UCSD-AML1 (cell line): Measurements from ENCODE around the gene CCDC33.

ENCODE experiments used
- DNase-seq: peaks from one replicate; lab custom pipeline; 2025; ENCODE audit not compliant: unreplicated experiment; lab: John Stamatoyannopoulos, UW

Gene CCDC33

DNA sequence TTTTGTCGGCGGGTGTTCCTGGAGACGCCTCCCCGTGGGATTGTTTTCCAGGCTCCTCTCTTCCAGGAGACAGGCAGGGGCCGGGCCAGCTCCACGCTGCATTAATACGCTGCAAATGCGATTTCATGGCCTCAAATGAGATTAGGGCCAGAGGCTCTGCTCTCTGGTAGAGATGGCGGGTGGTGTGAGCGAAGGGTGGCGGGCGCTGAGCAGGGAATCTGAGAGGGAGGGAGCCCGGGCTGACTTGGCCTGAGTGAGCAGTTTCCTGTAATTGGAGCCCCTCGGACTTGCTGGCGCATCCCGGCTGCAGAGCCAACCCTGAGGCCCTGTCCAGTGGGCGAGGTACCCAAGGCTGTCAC is 7.4 kb upstream of the CCDC33 start:
- no peak for DNase-seq

DNA sequence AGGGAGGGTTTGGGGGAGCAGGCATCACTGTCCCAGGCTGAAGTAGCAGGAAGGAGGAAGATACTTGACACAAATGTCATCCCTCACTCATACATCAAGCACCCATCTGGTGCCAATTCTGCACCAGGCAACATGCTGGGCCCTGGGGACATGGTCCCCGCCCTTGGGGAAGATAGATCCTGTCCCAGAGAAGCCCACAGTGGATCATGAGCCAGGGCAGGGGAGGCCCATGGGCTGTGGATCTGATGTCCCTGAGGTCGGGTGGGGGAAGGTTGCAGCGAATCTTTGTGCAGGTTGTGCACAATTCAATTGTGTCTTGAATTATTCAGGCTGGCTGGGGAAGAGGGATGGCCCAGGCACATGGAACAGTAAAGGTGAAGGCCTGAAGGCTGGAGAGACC is 6.4 kb upstream of the CCDC33 start:
- DNase-seq, result no peak

DNA sequence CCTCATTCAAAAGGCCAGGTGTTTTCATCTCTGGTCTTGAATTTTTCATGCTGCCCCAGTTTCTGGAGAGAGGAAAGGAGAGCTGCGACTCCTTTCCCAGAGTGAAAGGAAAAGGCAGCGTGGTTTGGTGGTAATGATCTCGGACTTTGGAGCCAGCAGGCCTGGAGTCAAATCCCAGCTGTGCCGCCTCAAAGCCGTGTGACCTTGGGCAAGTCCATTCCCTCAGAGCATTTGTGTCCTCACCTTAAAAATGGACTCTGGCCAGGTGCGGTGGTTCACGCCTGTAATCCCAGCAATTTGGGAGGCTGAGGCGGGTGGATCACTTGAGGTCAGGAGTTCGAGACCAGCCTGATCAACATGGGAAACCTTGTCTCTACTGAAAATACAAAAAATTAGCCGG is 4.7 kb upstream of the CCDC33 start:
- DNase-seq, result no peak

DNA sequence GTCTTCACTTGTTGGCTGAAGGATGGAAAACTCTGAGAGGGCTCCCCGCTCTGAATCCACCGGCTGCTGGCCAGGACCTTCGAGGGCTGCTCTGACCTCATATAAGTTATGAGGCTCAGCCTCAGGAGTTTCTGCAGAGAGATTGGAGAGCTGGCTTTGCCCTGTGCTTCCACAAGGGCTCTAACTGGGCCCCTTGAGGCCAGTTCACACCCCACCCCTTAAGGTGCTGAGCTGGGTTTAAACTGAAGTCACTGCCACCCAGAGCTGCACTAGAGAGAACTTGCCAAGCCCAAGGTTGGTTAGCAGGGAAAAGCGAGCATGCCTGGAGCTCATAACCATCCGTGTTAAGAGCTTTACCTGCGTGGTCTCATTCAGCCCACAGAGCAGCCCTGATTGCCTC is 2.8 kb upstream of the CCDC33 start:
- DNase-seq, result no peak

DNA sequence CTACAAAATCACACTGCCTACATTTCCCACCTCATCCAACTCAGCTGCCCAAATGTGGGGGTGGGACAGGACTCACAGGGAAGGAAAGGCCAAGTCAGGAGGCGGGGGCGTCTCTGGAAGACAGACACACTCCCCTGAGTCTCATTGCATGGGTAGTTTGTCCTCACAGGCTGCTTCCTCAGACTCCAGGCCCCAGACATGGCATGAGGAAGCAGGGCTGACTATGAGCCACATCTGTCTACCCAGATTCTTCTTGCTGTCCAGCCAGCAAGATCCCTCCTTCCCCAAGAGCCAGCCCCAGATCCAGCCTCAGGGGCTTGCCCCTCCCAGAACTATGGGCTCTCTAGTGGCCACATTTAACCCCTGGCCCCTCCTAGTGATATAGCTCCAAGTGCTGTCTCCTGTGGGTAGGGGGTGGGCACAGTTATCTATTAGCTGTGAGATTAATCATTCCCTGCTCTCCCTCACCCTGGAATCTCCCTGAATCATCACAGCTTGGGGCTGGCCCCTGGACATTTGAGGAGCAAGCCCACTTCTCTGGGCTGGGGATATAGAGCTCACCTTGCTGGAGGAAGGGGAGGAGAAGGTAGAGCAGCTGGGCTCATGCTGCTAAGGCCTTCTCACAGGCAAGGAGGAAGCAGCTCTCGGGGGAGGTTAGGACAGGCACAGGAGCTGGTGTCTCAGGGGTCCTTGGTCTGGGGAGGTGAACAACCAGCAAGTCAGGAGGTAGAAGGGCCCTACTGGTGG is 2.1 kb upstream of the CCDC33 start:
- no peak for DNase-seq

DNA sequence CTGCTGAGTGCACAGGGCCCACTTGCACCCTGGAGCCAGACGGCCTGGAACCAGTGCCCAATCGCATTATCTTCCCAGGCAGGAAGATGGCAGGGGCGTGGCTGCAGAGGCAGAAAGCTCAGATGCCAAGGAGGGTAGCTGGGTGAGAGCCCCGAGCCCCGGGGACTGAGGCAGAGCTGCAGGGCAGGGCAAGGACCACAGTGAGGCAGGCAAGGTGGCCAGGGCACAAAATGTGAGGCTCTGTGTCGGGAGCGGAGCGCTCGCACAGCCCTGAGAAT is 1.6 kb upstream of the CCDC33 start:
- no peak for DNase-seq

DNA sequence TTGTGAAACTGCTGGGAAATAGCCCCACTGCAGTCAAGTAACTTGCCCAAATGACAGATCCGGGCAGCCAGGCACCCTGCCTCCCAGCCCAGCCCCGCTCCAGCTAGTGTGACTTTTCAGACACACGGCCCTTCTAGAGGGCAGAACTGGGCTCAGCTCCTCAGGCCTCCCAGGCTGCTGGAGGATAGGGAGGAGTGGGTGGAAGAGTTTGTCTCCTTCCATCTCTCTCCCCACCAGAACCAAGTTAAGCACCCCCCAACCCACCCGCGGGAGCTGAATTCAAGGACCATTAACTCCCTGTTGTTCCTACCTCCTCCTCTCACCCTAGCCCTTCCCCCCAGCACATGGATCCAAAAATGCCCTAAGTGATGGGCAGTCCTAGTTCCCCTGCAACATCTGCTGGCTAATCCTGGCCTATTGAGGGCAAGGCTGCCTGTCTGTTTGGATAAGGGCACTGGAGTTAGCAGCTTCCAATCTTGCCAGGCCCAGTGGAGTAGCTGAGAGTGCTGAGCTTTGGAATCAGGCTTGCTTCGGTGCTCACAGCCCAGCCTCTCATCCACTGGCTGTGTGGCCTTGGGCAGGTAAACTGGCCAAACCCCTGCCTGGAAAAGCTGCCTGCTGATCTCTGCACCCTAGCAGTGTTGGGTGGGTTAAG is 3.1 kb downstream of the CCDC33 start:
- no peak for DNase-seq

DNA sequence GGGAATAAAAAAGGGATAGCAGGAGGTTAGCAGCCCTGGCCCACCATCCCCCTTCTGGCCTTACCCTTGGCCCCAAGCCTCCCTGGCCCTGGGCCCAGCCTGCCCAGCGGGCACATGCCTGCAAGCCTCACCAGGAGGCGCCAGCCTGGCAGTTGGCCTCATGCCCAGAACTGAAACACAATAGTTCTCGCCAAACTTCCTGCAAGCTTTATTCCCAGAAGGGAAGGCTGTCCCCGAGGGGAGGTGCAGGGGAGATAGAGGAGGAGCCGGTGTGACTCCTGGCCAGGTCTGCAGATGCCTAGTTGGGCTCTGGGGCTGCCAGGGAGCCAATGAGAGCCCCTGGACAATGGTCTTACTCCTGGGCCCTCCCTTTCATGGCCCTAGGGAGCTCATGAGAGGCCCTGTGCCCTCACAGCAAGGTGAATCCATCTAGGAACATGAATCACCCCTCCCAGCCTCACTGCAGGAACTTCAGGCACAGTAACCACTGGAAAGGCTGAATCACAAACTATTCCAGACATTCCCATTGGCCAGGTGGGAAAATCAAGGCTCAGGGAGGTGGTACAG is 4.0 kb downstream of the CCDC33 start:
- DNase-seq, result peak; percentile 43

DNA sequence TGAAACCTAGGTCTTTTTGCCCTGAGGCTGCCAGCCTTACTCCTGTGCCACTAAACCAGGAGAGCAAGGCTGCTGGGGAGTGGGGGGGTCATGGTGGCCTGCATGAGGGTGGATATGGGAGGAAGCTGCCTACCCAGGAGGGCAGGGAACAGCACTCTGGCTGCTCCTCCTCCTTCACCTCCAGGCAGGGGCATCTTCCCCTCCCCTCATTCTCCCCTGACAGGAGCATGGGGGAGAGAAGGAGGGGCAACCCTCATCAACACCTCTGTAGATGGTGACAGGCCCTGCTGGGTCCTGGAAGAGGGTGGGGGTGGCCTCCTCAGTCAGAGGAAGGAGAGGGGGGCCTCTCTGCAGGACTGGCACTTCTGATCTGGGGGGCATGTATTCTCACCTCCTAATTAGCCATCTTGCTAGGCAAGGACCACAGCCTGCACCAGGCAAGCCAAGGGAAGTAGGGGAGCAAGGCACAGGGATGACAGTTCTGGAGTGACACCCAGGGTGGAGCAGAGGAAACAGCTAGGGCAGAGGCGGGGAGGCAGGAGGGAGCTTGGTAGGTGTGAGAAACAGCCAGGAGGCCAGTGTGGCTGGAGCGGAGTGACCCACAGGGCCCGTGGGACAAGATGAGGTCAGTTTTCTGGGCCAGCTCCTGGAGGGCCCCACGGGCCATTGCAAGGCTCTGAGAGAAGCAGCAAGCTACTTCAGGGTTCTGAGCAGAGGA is 4.9 kb downstream of the CCDC33 start:
- no peak for DNase-seq

DNA sequence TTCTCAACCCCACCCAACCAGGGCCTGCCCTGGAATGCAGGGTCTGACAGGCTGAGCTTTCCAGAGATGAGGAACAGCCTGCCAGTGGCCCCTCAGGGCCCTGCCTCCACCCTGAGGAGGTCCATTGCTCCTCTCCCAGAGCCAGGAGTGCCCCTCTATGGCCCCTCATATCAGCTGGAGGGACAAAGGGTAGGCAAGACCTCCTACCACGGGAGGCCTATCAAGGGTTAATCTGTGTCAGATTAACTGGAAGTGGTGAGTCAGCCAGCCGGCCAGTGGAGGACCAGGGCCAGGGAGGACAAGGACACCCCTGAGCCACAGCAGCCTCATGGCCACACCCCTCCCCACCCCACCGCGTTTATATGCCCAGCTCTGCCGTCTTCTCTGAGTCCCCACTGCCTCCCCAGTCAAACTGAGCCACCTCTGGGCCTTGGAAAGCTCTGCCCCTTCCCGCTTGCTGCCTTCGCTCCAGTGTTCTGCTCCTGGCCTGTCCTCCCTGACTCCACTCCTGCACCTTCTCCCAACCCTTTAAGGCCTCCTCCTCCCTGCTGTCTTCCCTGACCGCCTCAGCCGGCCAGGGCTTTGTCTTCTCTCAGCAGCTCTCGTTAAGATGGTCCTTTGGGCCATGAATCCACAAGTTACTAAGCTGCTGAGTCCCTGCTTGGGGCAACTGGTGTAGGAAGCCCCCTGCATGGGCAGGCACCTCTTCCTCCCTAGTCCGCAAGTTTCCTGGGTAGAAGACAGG is 6.5 kb downstream of the CCDC33 start:
- DNase-seq, result no peak

DNA sequence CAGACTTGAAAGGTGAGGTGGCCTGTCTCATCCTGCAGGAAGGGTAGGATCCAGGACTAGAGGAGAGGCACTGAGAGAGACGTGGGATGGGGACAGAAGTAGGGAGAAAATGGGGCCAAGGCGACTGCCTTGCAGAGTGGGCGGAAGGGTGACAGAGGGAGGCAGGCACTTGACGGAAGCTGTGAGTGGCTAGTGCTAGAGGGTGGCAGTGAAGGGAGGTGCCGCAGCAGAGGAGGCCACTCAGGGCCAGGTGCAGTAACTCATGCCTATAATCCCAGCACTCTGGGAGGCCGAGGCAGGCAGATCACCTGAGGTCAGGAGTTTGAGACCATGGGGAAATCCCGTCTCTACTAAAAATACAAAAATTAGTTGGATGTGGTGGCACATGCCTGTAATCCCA is 7.3 kb downstream of the CCDC33 start:
- no peak for DNase-seq

DNA sequence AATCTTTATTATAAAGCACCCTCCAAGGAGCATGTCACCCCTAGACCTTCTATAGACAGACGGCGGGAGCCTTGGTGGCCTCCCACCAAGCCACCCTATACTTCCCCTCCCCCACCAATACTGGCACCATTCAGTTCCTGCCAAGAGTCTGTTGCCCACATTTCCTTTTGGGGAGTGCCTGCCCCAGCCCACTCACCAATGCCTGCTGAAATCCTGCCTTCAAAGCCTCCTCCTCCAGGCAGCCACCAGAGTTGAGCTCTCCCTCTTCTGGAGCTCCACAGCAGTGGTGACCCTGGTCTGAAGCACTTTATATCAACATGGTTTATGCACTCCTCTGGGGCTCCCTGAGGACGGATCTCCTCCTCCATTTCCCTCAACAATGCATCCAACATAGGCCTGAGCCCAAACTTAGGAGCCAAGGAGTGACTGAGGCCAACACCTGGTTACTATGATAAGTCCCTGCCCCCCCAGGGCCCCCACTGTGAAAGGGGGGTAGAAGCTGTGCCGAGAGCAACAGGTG is 8.8 kb downstream of the CCDC33 start:
- DNase-seq, result no peak

DNA sequence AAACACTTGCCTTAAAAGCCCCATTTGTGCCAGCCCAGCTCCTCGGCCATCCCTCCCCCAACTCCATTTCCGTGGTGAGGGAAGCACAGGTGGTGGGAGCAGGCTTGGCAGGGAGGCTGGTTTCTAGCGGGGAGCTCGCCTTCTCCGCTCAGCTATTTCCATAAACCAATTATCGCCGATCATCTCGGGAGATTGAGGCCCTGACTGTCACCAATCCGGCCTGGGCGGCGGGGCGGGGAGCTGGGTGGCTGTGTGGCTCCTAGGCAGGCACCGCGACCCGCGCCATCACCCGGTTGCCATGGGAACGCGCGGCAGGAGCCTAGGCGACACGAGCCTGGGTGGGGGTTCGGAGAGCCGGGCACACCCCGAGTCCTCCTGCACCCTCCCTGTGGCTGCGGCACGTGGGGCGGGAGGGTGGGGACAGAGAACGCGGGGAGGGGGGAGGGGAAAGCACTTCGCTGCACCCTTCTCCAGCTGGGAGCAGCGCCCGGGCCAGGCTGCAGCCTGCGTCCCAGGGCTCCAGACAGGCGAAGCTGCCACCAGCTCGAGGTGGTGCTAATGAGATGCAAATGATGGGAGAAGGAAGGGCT is 9.3 kb downstream of the CCDC33 start:
- no peak for DNase-seq

DNA sequence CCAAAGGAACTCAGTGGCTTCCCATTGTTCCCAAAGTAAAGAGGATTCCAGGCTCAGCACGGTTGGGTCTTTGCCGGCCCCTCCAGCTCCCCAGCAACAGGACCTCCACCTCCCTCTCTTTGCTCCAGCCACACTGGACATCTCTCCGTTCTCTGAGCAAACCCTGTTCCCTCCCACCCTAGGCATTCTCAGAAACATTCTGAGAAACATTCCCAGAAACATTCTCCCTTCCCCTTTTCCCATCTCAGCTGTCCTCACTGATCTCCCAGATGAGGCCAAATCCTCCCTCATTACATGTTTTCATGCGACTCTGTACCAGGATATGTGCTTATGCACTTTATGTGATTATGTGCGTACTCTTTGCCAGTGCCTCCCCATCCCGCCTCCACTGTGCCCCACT is 14.1 kb downstream of the CCDC33 start:
- DNase-seq, result no peak

DNA sequence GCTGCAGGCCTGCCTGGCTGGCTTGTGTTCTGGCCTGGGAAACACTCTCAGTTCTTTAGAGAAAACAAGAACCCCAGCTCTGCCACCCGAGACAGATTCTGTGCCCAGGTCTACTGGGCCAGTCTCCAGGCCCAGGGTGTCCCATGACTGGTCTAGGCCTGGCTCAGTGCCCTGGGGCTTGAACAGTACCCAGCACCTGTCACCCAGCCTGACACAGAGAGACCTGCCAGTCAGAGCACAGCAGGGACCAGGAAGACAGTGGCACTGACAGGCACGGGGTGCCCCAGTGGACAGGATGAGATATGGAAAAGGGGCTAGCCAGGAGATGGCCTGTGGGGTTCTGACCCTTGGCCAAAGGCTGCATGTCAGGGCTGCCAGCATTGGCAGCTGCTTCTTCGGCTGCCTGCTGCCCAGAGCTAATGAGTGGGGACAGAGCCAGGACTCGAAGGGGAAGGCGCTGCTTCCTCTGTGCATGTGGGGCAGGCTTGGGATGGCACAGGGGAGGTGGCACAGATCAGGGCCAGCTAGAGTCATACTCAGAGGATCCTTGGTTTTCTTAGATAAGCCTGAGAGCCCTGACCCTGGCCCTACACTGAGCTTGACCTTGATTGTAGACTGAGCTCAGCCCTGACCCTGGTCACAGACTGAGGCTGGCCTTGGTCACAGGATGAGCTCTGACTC is 15.1 kb downstream of the CCDC33 start:
- no peak for DNase-seq

DNA sequence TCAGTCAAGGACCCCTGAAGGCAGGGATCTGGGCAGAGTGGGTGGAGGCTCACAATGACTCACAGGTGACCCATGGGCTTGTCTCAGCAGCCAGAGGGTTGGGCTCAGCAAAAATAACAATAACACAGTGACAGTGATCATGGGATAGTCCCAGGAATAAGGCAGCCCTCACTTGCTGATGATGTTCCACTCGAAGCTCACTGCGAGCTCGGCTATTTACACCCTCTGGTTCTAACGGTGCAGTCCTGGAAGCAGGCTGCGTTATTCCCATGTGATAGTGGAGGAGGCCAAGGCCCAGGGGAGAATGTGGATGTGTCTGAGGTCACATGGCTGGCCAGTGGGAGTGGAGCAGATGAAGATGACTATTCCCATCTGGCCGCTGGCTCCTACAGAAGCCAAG is 16.2 kb downstream of the CCDC33 start:
- DNase-seq, result no peak

DNA sequence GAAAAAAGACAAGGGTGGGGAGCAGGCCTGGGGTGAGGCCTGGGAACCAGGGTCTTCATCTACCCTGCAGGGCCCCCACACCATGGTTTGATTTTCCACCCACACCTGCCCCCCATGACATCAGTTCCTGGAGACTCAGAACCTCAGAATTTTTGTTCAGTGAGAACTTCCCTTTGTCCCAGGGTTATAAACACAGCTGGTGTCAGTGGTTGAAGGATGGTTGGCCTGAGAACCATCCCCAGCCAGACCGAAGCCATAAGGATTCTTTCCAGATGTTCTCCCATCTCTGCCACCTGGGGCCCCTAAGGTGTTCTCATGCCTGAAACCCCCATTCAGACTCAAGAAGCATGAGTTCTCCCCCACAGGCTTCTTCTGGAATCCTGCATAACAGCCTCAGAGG is 16.6 kb downstream of the CCDC33 start:
- no peak for DNase-seq

DNA sequence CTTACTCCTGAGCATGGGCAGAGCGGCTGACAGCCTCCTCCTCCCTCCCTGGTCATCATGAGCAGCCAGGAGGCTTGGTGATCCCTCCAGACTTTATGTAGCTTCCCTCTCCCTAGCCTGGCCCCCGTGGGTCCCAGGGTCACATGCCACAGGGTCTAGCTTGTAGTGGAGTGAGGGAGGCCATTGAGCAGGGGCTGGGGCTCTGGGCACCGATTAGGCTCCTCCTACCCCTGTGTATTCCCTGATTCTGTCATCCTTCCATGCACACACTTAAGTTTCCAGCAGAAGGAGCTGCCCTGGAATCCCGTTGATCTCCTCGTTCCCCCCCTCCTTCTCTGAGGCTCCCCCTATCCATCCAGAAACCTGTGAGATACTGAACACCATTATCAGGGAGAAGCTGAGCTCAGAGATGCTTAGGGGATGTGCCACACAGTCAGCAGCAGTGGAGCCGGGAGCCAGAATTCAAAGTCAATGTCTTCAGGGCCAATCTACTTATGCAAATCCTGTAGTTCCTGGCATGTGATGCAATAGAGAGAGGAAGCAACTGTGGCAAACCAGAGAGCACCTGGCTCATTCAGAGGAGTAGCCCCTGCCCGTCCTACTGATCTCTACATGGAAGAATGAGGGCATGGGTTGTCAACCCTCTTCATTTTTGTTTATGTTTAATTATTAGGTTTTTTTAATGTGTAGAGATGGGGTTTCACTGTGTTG is 17.2 kb downstream of the CCDC33 start:
- no peak for DNase-seq

DNA sequence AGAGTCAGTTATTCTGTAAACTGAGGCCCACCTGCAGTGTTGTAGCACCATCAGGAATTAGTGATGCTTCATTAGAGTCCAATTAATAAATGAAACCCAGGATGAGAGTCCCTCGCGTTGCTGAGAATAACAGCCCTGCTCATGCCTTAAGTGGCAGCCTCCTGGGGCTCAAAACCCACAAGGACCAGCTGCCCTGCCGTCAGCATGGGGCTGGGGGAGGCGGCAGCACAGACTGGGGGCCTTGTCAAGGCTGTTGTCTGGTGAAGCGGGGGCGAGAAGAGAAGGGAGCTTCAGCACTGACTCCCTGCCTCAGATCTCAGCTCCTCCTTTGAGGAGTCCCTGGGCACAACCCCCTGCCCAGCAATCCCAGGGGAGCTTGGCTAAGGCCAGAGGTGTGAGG is 21.0 kb downstream of the CCDC33 start:
- DNase-seq, result no peak

DNA sequence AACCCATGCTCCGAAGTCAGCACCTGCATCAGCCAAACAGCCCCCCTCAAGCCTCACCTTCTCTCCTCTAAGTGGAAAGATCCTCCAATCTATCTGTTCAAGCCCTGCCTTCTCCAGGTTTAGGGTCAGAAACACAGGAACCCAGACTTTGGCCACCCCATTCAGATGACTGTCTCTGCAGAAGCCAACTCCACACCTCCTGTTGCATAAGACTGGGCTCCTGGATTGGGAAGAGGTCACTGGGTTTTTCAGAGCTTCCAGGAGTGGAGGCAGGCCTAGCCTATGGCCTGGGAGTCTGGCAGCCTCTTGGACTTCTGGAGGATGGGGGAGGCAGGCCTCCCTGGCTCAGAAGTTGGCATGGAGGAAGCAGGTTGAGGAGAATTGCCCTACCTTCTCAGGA is 21.5 kb downstream of the CCDC33 start:
- no peak for DNase-seq
